Mucosa of stomach (tissue), 1 donor: Measurements from ENCODE around the gene EPC2.

ENCODE experiments used
- H3K27me3 ChIP-seq: one replicate; pipeline ENCODE4 v1.7.0; 2013; ENCODE audit warnings: mild to moderate bottlenecking, low read length; ENCODE audit not compliant: control insufficient read depth, insufficient read depth
- H3K36me3 ChIP-seq: one replicate; pipeline ENCODE4 v1.7.0; 2013; ENCODE audit warnings: low read length; ENCODE audit not compliant: control insufficient read depth, insufficient read depth
- H3K4me1 ChIP-seq: one replicate; pipeline ENCODE4 v1.7.0; 2013; ENCODE audit warnings: mild to moderate bottlenecking, low read length; ENCODE audit not compliant: control insufficient read depth, insufficient read depth
- H3K4me3 ChIP-seq: one replicate; pipeline ENCODE4 v1.7.0; 2013; ENCODE audit warnings: low read length
- H3K9ac ChIP-seq: one replicate; pipeline ENCODE4 v1.7.0; 2013; ENCODE audit warnings: mild to moderate bottlenecking, low read length, moderate library complexity
- H3K9me3 ChIP-seq: one replicate; pipeline ENCODE4 v1.7.0; 2013; ENCODE audit warnings: mild to moderate bottlenecking, low read length, moderate library complexity; ENCODE audit not compliant: control insufficient read depth
- donor health status: Pancreatic carcinoma.

The EPC2 gene

GRCh38 chr2:148720501-148721001 is 76.0 kb downstream of the EPC2 start:
- H3K9ac ChIP-seq = no peak overlapping the region
- no peaks in the 10 kb centered on the region for H3K36me3 ChIP-seq
- no peaks in the 10 kb centered on the region for H3K9me3 ChIP-seq
- H3K4me1 ChIP-seq = peaks cover 22% of the 10 kb centered on the region
- no peak overlapping the region for H3K4me3 ChIP-seq
- H3K27me3 ChIP-seq = no peaks in the 10 kb centered on the region

GRCh38 chr2:148721520-148721931 is 77.0 kb downstream of the EPC2 start:
- no peak overlapping the region for H3K4me3 ChIP-seq
- H3K36me3 ChIP-seq = no peaks in the 10 kb centered on the region
- H3K9ac ChIP-seq = no peak overlapping the region
- H3K9me3 ChIP-seq = no peaks in the 10 kb centered on the region
- peaks cover 22% of the 10 kb centered on the region for H3K4me1 ChIP-seq
- H3K27me3 ChIP-seq = no peaks in the 10 kb centered on the region

- Histone ChIP-seq H3K4me1 (peaks cover 22% of the 10 kb centered on the region), H3K9ac (no peak overlapping the region), H3K36me3 (no peaks in the 10 kb centered on the region), H3K4me3 (no peak overlapping the region), H3K9me3 (no peaks in the 10 kb centered on the region), H3K27me3 (no peaks in the 10 kb centered on the region)
These were observed 77.6 kb downstream of the EPC2 start for GRCh38 chr2:148721991-148722777.

GRCh38 chr2:148725564-148725963 is 81.0 kb downstream of the EPC2 start:
- no peaks in the 10 kb centered on the region for H3K9me3 ChIP-seq
- peaks cover 10% of the 10 kb centered on the region for H3K4me1 ChIP-seq
- H3K36me3 ChIP-seq = no peaks in the 10 kb centered on the region
- H3K9ac ChIP-seq = no peak overlapping the region
- no peak overlapping the region for H3K4me3 ChIP-seq
- H3K27me3 ChIP-seq = no peaks in the 10 kb centered on the region

GRCh38 chr2:148726228-148726627 is 81.7 kb downstream of the EPC2 start:
- H3K4me3 ChIP-seq = no peak overlapping the region
- peaks cover 3% of the 10 kb centered on the region for H3K4me1 ChIP-seq
- H3K27me3 ChIP-seq = no peaks in the 10 kb centered on the region
- no peaks in the 10 kb centered on the region for H3K9me3 ChIP-seq
- no peak overlapping the region for H3K9ac ChIP-seq
- no peaks in the 10 kb centered on the region for H3K36me3 ChIP-seq

GRCh38 chr2:148730085-148730484 is 85.5 kb downstream of the EPC2 start:
- Histone ChIP-seq H3K9ac (no peak overlapping the region), H3K4me3 (no peak overlapping the region), H3K27me3 (no peaks in the 10 kb centered on the region), H3K36me3 (no peaks in the 10 kb centered on the region), H3K9me3 (no peaks in the 10 kb centered on the region), H3K4me1 (no peaks in the 10 kb centered on the region)

GRCh38 chr2:148737742-148738141 is 93.2 kb downstream of the EPC2 start:
- Histone ChIP-seq H3K27me3 (no peaks in the 10 kb centered on the region), H3K4me1 (no peaks in the 10 kb centered on the region), H3K9me3 (no peaks in the 10 kb centered on the region), H3K36me3 (no peaks in the 10 kb centered on the region), H3K9ac (no peak overlapping the region), H3K4me3 (no peak overlapping the region)

GRCh38 chr2:148739454-148740105 is 95.0 kb downstream of the EPC2 start:
- no peak overlapping the region for H3K9ac ChIP-seq
- H3K9me3 ChIP-seq = no peaks in the 10 kb centered on the region
- H3K27me3 ChIP-seq = no peaks in the 10 kb centered on the region
- H3K36me3 ChIP-seq = no peaks in the 10 kb centered on the region
- no peaks in the 10 kb centered on the region for H3K4me1 ChIP-seq
- no peak overlapping the region for H3K4me3 ChIP-seq

- Histone ChIP-seq H3K9me3 (no peaks in the 10 kb centered on the region), H3K9ac (no peak overlapping the region), H3K27me3 (no peaks in the 10 kb centered on the region), H3K36me3 (no peaks in the 10 kb centered on the region), H3K4me3 (no peak overlapping the region), H3K4me1 (peaks cover 6% of the 10 kb centered on the region)
These were observed 97.8 kb downstream of the EPC2 start for GRCh38 chr2:148742373-148742772.

- Histone ChIP-seq H3K9me3 (no peaks in the 10 kb centered on the region), H3K36me3 (no peaks in the 10 kb centered on the region), H3K4me1 (peaks cover 6% of the 10 kb centered on the region), H3K4me3 (no peak overlapping the region), H3K27me3 (no peaks in the 10 kb centered on the region), H3K9ac (no peak overlapping the region)
These were observed 100.8 kb downstream of the EPC2 start for GRCh38 chr2:148745151-148745851.

GRCh38 chr2:148746973-148747372 is 102.4 kb downstream of the EPC2 start:
- Histone ChIP-seq H3K4me3 (no peak overlapping the region), H3K36me3 (no peaks in the 10 kb centered on the region), H3K9ac (no peak overlapping the region), H3K27me3 (no peaks in the 10 kb centered on the region), H3K4me1 (peaks cover 6% of the 10 kb centered on the region), H3K9me3 (no peaks in the 10 kb centered on the region)

GRCh38 chr2:148751907-148752306 is 107.4 kb downstream of the EPC2 start:
- no peaks in the 10 kb centered on the region for H3K9me3 ChIP-seq
- H3K9ac ChIP-seq = no peak overlapping the region
- no peaks in the 10 kb centered on the region for H3K4me1 ChIP-seq
- H3K27me3 ChIP-seq = no peaks in the 10 kb centered on the region
- H3K4me3 ChIP-seq = no peak overlapping the region
- H3K36me3 ChIP-seq = no peaks in the 10 kb centered on the region
